Mucosa of descending colon (tissue), 3 donors: ENCODE data around the gene POLR2A. TPM values are rescaled to one million over a fixed set of nuclear protein-coding genes. Genes with fewer than 3 reads are reported as not detected.

Source experiments
- ATAC-seq: fragments of 200-7000 bp; cut with Tn5 transposase; one replicate; pipeline ENCODE4 v1.9.1; 2020; ENCODE audit warnings: mild to moderate bottlenecking, moderate library complexity
- DNase-seq, 3 donors: peaks; one replicate each; pipeline ENCODE4 v3.0.0-alpha.2; 2020
- H3K36me3 ChIP-seq: fragments of 200-600 bp; one replicate; pipeline ENCODE4 v1.8.0; 2021; ENCODE audit warnings: low read depth, mild to moderate bottlenecking
- H3K4me1 ChIP-seq: fragments of 200-600 bp; one replicate; pipeline ENCODE4 v1.8.0; 2021; ENCODE audit warnings: low read depth, mild to moderate bottlenecking
- H3K4me3 ChIP-seq: fragments of 200-600 bp; one replicate; pipeline ENCODE4 v1.8.0; 2021; ENCODE audit warnings: mild to moderate bottlenecking
- H3K9me3 ChIP-seq: fragments of 200-600 bp; one replicate; pipeline ENCODE4 v1.8.0; 2021; ENCODE audit warnings: mild to moderate bottlenecking
- CTCF ChIP-seq: fragments of 200-600 bp; IDR thresholded peaks from one replicate; pipeline ENCODE4 v1.8.0; 2022; ENCODE audit warnings: antibody characterized with exemption, mild to moderate bottlenecking
- intact Hi-C, 2 donors: fragments of 100-400 bp; cut with DNase I in 1 of 2; cut with micrococcal nuclease in 1 of 2; formaldehyde crosslinking; loops; one replicate each; pipeline versions ENCODE4 v1.11.0 to v1.11.1; 2022; cut with DNase I, micrococcal nuclease
- total RNA-seq, 3 donors: library from RNA; stranded (reverse); fragmentation: NEBNext Ultra II Directional in 2 of 3; extraction: Animal tissue kit (Norgen Biotek cat#: 25700) in 2 of 3; gene quantifications; one replicate each; pipeline versions ENCODE4 v1.2.1 to v1.2.4, GENCODE V29; 2021 to 2023
- donor health status: DM: no; HTN: no; CAD: no; lungs with moderate emphysema.
- donor health status: DM: no; HTN: no; CAD: no.
- donor health status: DM: no; HTN: yes; CAD: no.

Gene POLR2A
- total RNA-seq, 3 donors from 2014 or later = 101 to 124 (median 118) TPM

- intact Hi-C loops = no loop called here
Measured at GRCh38 chr17:7528842-7529241, 44.7 kb downstream of the POLR2A start.

GRCh38 chr17:7530023-7530900, 46.1 kb downstream of the POLR2A start:
- intact Hi-C loops = no loop called here
- peaks cover 8% of the 10 kb centered on the region for H3K4me1 ChIP-seq

More at GRCh38 chr17:7528842-7529241, 44.7 kb downstream of the POLR2A start:
- ATAC-seq = no peak
- H3K9me3 ChIP-seq = peaks cover 15% of the 10 kb centered on the region
- DNase-seq = no peak
- no peaks in the 10 kb centered on the region for H3K36me3 ChIP-seq
- peaks cover 8% of the 10 kb centered on the region for H3K4me1 ChIP-seq
- H3K4me3 ChIP-seq = no peak overlapping the region
- TF ChIP-seq CTCF = no peak

GRCh38 chr17:7538050-7538449, 53.9 kb downstream of the POLR2A start:
- H3K4me1 ChIP-seq = peaks cover under 1% of the 10 kb centered on the region
- intact Hi-C loops = no loop called here
- ATAC-seq = no peak
- no peak for TF ChIP-seq CTCF
- no peaks in the 10 kb centered on the region for H3K36me3 ChIP-seq
- H3K4me3 ChIP-seq = no peak overlapping the region
- H3K9me3 ChIP-seq = peaks cover 16% of the 10 kb centered on the region
- DNase-seq = no peak

More at GRCh38 chr17:7530023-7530900, 46.1 kb downstream of the POLR2A start:
- DNase-seq (no peak), ATAC-seq (no peak)
- Histone ChIP-seq H3K9me3 (peaks cover 15% of the 10 kb centered on the region), H3K36me3 (no peaks in the 10 kb centered on the region), H3K4me3 (no peak overlapping the region)
- no peak for TF ChIP-seq CTCF

GRCh38 chr17:7538891-7539545, 54.9 kb downstream of the POLR2A start:
- intact Hi-C loops = no loop called here
- ATAC-seq = no peak
- Histone ChIP-seq H3K4me3 (no peak overlapping the region), H3K9me3 (peaks cover 16% of the 10 kb centered on the region), H3K4me1 (no peaks in the 10 kb centered on the region), H3K36me3 (no peaks in the 10 kb centered on the region)
- no peak for DNase-seq
- TF ChIP-seq CTCF = no peak

GRCh38 chr17:7541074-7541621, 57.0 kb downstream of the POLR2A start:
- TF ChIP-seq CTCF = no peak
- no peak for ATAC-seq
- DNase-seq = no peak
- Histone ChIP-seq H3K36me3 (no peaks in the 10 kb centered on the region), H3K9me3 (peaks cover 16% of the 10 kb centered on the region), H3K4me3 (no peak overlapping the region), H3K4me1 (no peaks in the 10 kb centered on the region)
- intact Hi-C loops = no loop called here
